ENCODE data around the gene VRTN. TPM values are rescaled to one million over a fixed set of nuclear protein-coding genes. Genes with fewer than 3 reads are reported as not detected.

The VRTN gene
- total RNA-seq, result not detected in 2 replicates

GRCh38 chr14:74348241-74348734 lies at the start of gene VRTN:
VRTN (plus strand) TSS chr14:74348471; CDS start chr14:74356784, 8,313 bp downstream.

GRCh38 chr14:74302634-74303569 lies 45.4 kb upstream of the VRTN start, which contains the start of gene ABCD4:
ABCD4 (minus strand) TSS chr14:74302934; CDS start chr14:74302912, 22 bp downstream.

Other genes starting within 250 kb of the VRTN start
- gene VSX2, start 109.0 kb upstream of the VRTN start, total RNA-seq, result not detected in 2 replicates
- gene ABCD4, start 45.5 kb upstream of the VRTN start, total RNA-seq, result 17.7 and 39.5 TPM in 2 replicates
- gene SYNDIG1L, start 77.7 kb downstream of the VRTN start, total RNA-seq, result not detected in 2 replicates
- gene NPC2, start 144.8 kb downstream of the VRTN start, total RNA-seq, result 363 and 374 TPM in 2 replicates
- gene ISCA2, start 145.3 kb downstream of the VRTN start, total RNA-seq, result 9.9 and 11.5 TPM in 2 replicates